Measurements from ENCODE around the gene CIT. TPM values are rescaled to one million over a fixed set of nuclear protein-coding genes. Genes with fewer than 3 reads are reported as not detected.

CIT gene
- total RNA-seq, 2 experiments from 2014 or later: 43.3 to 48.4 TPM

DNA sequence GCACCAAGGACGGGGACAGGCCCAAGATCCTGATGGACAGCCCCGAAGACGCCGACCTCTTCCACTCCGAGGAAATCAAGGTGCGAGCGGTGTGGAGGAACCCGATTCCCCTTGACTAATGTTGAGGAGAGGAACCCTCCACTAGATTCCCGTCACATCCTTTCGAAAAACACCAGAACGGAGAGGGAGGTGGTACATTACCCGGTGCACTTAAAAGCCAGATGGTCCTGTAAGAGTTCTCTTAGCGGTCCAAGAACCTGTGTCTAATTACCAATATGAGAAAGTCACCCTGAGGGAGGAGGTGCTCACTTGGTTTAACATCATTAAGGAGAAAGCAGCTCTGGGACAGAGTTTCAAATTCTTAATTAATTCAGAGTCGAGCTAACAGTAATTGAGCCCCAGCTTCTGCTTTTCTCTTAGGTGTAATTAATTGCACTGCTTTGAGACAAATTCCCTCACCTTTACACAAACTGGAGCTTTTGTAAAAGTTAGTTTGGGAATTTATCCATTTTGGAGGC, 208.7 kb downstream of the CIT start:
- peak overlapping the region; percentile 95 for H3K27ac Mint-ChIP-seq
- no peaks in the 10 kb centered on the region for H3K27me3 Mint-ChIP-seq
- TF ChIP-seq, protein P1, sequence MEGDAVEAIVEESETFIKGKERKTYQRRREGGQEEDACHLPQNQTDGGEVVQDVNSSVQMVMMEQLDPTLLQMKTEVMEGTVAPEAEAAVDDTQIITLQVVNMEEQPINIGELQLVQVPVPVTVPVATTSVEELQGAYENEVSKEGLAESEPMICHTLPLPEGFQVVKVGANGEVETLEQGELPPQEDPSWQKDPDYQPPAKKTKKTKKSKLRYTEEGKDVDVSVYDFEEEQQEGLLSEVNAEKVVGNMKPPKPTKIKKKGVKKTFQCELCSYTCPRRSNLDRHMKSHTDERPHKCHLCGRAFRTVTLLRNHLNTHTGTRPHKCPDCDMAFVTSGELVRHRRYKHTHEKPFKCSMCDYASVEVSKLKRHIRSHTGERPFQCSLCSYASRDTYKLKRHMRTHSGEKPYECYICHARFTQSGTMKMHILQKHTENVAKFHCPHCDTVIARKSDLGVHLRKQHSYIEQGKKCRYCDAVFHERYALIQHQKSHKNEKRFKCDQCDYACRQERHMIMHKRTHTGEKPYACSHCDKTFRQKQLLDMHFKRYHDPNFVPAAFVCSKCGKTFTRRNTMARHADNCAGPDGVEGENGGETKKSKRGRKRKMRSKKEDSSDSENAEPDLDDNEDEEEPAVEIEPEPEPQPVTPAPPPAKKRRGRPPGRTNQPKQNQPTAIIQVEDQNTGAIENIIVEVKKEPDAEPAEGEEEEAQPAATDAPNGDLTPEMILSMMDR (IDR thresholded peaks at IDR 0.05): no peak
- H3K36me3 Mint-ChIP-seq (ENCODE audit: low read depth): peaks cover 44% of the 10 kb centered on the region
- CTCF ChIA-PET: interaction anchor here (0.7 to 2.4 kb wide), 7 partner anchors 10 to 228 kb away, joined by 3 to 8 read pairs (median 7); no protein-coding TSS in a partner anchor
- DNase-seq: no peak
- ATAC-seq: no peak
- H3K4me3 Mint-ChIP-seq: peak overlapping the region; percentile 92
- POLR2A ChIA-PET: interaction anchor here (0.6 to 1.3 kb wide), 5 partner anchors 13 to 1652 kb away, joined by 3 to 6 read pairs (median 3); partner anchors contain the start of genes PEBP1 and RFC5
- H3K4me1 Mint-ChIP-seq (ENCODE audit: low read depth): peaks cover 52% of the 10 kb centered on the region
- intact Hi-C loops (cut with micrococcal nuclease): no loop called here
- H3K9me3 Mint-ChIP-seq: no peaks in the 10 kb centered on the region

GRCh38 chr12:119667577-119668323, 209.4 kb downstream of the CIT start, which contains the start of gene PRKAB1:
Gene PRKAB1, plus strand, starts transcription at chr12:119668133. Its CDS starts 112 bp downstream, at chr12:119668245.
- Mint-ChIP-seq H3K36me3 (ENCODE audit: low read depth) (peaks cover 38% of the 10 kb centered on the region), H3K9me3 (no peaks in the 10 kb centered on the region), H3K27ac (peak within 1 kb of the TSS; percentile 95), H3K4me3 (peak within 1 kb of the TSS; percentile 92), H3K27me3 (no peaks in the 10 kb centered on the region), H3K4me1 (ENCODE audit: low read depth) (peaks cover 46% of the 10 kb centered on the region)
- TF ChIP-seq, protein P1 (IDR thresholded peaks at IDR 0.05): peak; percentile 80
- ATAC-seq: peak; percentile 96
- ChIA-PET POLR2A (interaction anchor here (0.9 to 1.3 kb wide), 4 partner anchors 13 to 1651 kb away, joined by 3 to 6 read pairs (median 3); partner anchors contain the start of genes PEBP1 and RFC5), CTCF (interaction anchor here (0.7 to 2.4 kb wide), 10 partner anchors 10 to 1631 kb away, joined by 3 to 8 read pairs (median 4); no protein-coding TSS in a partner anchor)
- DNase-seq: peak; percentile 97
- intact Hi-C loops (cut with micrococcal nuclease): no loop called here

DNA sequence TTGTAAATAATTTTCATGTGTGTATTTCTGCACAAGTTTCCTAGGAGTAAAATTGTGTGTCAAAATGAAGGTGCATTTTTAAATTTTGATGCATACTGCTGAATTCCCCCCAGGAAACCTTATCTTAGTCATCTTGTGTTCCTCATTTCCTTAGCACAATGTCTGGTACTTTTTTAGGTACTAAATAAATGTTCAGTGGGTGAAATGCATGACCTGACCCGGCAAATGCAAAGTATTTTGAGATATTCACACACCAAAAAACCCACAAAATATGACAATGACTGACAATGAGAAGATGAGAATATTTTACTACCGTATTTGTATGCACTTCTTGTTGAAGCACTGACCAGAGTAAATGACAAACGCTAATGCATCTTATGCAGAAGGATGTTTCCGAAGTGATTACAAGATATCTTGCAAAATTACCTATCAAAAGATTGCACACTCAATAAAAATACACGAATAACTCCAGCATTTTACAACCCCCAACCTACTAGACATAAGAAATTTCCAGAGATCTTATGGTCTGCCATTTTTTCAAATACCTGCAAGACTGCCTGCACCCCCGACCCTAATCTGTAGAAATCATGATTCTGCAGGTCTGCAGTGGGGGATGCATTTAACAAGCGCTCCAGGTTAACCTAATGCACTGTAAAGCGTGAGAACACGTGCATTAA, 210.1 kb downstream of the CIT start:
- intact Hi-C loops (cut with micrococcal nuclease): no loop called here
- peaks cover 31% of the 10 kb centered on the region for H3K36me3 Mint-ChIP-seq (ENCODE audit: low read depth)
- TF ChIP-seq, protein P1 (IDR thresholded peaks at IDR 0.05): no peak

GRCh38 chr12:119666226-119666795, 210.8 kb downstream of the CIT start:
- no peak for DNase-seq
- CTCF ChIA-PET: interaction anchor here (0.9 to 2.0 kb wide), 6 partner anchors 8 to 1290 kb away, joined by 3 to 11 read pairs (median 3); no protein-coding TSS in a partner anchor
- no peak for ATAC-seq
- peak overlapping the region; percentile 79 for H3K27ac Mint-ChIP-seq
- peak overlapping the region; percentile 13 for H3K4me3 Mint-ChIP-seq
- H3K27me3 Mint-ChIP-seq: no peaks in the 10 kb centered on the region
- H3K36me3 Mint-ChIP-seq (ENCODE audit: low read depth): peaks cover 25% of the 10 kb centered on the region
- POLR2A ChIA-PET: no interaction called here
- H3K9me3 Mint-ChIP-seq: no peaks in the 10 kb centered on the region
- TF ChIP-seq, protein P1 (IDR thresholded peaks at IDR 0.05): no peak
- intact Hi-C loops (cut with micrococcal nuclease): no loop called here
- H3K4me1 Mint-ChIP-seq (ENCODE audit: low read depth): peaks cover 35% of the 10 kb centered on the region

More for the DNA sequence above, 210.1 kb downstream of the CIT start:
- Mint-ChIP-seq H3K27ac (peak overlapping the region; percentile 74), H3K9me3 (no peaks in the 10 kb centered on the region), H3K4me3 (peak overlapping the region; percentile 92), H3K4me1 (ENCODE audit: low read depth) (peaks cover 40% of the 10 kb centered on the region), H3K27me3 (no peaks in the 10 kb centered on the region)
- no peak for DNase-seq
- no peak for ATAC-seq
- POLR2A ChIA-PET: interaction anchor here (0.9 kb wide), 1 partner anchor 15 kb away, joined by 3 read pairs; no protein-coding TSS in a partner anchor
- CTCF ChIA-PET: interaction anchor here (0.7 to 2.4 kb wide), 8 partner anchors 12 to 1631 kb away, joined by 3 to 11 read pairs (median 6); no protein-coding TSS in a partner anchor

All from activated CD8-positive, alpha-beta T cell treated with anti-CD3 and anti-CD28 coated beads for 36 hours (primary cell).